GF-D8 (cell line): Measurements from ENCODE around the gene ATP6V0E1.
"Not testable (repeated sequence)": the region's sequence is repeated elsewhere in the genome, so short reads cannot be mapped to it uniquely, and the experiment has no call there.

Experiments
- DNase-seq: peaks from one replicate; lab custom pipeline; 2025; lab: John Stamatoyannopoulos, UW

Gene ATP6V0E1

DNA sequence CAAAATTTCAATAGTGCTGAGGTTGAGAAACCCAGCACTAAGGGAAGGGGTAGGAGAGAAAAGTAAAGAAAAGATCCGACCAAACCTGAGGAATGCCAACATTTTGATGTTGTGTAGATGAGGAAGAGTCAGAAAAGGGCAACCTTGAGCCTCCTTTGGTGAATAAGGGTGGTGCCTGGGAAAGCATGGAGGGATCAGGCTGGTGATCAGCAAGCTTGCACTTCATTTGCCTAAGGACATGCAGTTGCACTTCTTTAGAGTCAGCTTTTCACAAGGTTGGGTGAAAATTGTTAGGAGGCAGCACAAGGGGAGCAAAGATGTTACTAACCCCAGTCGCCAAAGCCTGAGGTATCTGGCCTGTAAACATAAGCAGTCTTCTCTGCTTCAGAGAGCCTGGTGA is 20.4 kb downstream of the ATP6V0E1 start:
- no peak for DNase-seq

DNA sequence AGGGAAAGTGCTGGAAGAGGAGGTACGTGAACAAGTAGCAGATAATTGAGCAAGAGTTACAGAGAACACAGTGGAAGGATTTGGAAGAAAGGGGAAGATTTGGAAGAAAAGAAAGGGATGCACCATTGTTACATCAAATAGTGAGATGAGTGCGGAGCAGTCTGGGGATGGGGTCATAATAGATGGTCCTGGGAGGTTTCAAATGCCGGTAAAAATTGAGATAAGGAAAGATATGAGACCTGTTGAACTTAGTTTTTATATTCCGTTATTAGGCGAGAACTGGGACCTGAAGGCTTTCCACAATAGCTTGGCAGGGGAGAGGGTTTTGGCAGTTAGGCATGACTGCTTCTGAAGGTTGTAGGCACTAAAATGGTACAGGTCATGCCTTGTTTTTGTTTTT is 20.9 kb downstream of the ATP6V0E1 start:
- no peak for DNase-seq

GRCh38 chr5:173010021-173010420 is 26.4 kb downstream of the ATP6V0E1 start:
- no peak for DNase-seq

DNA sequence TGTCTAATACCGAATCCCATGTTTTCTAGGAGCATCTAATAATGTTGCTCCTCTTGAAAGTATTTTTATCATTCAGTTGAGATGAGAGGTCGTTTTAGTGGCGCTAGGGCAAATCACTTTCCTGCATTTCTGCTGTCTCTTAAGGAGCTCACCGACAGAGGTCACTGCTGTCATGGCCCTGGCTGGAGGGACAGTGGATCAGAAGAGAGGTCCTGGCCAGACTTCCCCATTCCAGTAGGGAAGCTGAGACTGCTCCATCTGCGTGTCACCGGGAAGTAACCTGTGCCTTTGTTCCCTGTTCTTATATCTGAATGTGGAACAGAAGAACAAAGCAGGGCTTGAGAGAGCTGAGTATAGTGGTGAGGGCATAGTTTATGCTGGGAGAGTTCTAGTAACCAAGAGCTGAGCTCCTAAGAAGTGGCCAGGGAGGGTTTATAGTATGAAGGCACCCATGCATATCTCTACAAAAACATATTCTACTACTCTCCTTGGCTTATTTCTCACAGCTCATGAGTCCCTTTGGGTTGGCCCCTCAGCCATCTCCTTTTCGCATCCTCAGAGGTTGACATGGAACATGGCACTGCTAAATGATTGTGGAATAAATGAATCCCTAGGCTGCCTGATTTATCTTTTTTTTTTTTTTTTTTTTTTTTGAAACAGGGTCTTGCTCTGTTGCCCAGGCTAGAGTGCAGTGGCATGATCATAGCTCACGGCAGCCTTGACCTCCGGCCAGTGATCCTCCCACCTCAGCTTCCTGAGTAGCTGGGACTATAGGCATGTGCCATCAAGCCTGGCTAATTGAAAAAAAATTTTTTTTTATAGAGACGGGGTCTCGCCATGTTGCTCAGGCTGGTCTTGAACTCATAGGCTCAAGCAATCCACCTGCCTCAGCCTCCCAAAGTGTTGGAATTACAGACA is 27.2 kb downstream of the ATP6V0E1 start:
- DNase-seq, result no peak

- no peak for DNase-seq
These were observed 28.0 kb downstream of the ATP6V0E1 start for GRCh38 chr5:173011566-173011965.

- DNase-seq, result no peak
These were observed 29.3 kb downstream of the ATP6V0E1 start for GRCh38 chr5:173012882-173013281.

DNA sequence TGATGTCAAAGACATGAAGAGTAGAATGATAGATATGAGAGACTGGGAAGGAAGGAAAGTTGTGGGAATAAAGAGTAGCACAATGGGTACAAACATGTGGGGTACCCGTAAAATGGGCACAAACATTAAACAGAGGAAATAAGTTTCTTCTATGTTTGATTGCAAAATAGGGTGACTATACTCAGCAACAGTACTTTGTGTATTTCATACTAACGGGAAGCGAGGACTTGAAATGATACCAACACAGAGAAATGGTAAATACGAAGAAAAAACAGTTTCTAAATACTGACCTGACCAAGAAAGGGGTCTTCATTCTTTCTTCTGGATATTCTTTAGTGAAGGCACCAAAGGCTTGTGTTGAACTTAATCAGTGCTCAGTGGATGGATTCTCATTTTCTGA is 31.1 kb downstream of the ATP6V0E1 start:
- no peak for DNase-seq

GRCh38 chr5:173015192-173015591 is 31.6 kb downstream of the ATP6V0E1 start:
- DNase-seq, result no peak

DNA sequence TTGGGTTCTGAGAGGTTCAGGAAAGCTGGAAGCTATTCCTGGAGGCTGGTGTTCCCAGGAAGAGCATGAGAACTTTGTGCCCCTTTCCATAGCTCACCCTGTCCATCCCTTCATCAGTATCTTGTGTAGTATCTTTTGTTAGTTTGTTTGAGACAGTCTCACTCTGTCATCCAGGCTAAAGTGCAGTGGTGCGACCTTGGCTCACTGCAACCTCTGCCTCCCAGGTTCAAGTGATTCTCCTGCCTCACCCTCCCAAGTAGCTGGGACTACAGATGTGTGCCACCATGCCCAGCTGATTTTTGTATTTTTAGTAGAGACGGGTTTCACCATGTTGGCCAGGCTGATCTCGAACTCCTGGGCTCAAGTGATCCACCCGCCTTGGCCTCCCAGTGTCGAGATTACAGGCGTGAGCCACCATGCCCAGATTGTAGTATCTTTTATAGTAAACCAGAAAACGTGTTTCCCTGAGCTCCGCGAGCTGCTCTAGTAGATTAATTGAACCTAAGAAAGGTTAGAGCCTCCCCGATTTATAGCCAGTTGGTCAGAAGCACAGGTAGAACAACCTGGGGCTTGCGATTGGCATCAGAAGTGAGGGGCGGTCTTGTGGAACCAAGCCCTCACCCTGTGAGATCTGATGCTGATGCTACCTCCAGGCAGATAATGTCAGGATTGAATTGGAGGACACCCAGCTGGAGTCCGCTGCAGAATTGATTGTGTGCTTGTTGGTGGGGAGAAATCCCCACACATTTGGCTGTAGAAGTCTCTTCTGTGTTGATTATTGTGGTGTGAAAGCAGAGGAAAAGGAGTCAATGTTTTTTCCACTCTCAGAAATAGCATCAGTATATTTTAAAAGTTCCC is 32.3 kb downstream of the ATP6V0E1 start:
- DNase-seq, result no peak

DNA sequence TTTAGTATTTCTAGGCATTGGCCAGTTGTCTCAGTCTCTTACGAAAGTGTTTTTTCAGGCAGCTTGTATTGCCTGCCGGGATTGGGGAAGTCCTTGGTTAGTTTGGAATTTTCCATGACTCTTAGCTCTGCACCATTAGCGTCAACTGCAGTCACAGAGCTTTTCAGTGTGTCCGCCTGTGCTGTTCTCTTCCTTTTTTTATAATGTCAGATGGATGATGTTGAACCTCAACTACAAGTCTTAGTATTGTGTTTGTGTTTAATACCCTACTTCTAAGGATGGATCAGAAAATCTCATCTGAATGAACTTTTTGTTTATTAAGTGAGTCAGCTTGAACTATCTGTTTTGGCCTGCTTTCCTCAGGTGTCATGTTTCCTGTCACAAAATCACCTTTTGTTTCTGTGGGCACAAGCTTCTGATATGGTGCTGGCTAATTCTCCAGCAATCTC is 33.1 kb downstream of the ATP6V0E1 start:
- DNase-seq, result no peak

GRCh38 chr5:173017087-173017486 is 33.5 kb downstream of the ATP6V0E1 start:
- DNase-seq, result not testable (repeated sequence)

DNA sequence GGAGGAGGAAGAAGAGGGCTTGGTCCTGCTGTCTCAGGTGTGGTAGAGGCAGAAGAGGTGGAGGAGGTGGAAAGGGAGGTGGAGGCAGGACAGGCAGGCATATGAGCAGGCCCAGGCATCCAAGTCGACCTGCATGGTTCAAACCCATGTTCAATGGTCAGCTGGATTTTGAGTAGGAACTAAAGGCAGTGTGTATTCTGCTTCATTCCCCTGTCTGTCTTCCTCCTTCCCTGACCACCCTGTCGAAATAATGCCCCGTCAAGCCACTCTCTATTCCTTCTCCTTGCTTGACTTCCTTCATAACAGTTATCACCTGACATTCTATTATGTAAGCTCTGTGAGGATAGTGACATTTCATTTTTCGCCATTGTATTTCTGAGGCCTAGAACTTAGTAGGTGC is 34.8 kb downstream of the ATP6V0E1 start:
- no peak for DNase-seq

DNA sequence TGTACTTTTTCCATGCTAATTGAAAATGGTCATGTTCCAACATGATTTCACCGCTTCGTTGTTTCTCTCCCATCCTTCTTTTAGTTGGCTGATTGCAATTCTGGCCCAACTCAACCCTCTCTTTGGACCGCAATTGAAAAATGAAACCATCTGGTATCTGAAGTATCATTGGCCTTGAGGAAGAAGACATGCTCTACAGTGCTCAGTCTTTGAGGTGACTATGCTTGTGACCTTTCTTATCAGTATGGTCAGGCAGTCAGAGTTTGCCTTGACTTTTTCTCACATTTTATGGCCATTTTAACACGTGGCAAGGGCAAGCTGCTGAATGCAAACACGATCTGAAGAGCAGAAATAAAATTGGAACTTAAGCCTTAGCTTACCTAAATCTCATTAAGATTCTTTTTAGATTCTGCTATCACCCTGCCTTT is 36.6 kb downstream of the ATP6V0E1 start:
- no peak for DNase-seq

- DNase-seq, result no peak
These were observed 37.1 kb downstream of the ATP6V0E1 start for GRCh38 chr5:173020643-173021042.

DNA sequence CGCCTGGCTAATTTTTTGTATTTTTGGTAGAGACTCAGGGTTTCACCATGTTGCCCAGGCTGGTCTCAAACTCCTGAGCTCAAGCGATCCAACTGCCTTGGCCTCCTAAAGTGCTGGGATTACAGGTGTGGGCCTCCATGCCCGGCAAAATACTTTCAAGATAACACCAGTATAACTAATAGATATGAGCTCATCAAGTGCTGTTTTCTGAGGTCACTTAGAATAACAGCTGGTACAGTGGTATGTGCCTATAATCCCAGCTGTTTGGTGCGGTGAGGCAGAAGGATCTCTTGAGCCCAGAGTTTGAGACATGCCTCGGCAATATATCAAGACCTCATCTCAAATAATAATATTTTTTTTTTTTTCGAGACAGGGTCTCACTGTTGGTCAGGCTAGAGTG is 42.1 kb downstream of the ATP6V0E1 start:
- DNase-seq, result no peak

DNA sequence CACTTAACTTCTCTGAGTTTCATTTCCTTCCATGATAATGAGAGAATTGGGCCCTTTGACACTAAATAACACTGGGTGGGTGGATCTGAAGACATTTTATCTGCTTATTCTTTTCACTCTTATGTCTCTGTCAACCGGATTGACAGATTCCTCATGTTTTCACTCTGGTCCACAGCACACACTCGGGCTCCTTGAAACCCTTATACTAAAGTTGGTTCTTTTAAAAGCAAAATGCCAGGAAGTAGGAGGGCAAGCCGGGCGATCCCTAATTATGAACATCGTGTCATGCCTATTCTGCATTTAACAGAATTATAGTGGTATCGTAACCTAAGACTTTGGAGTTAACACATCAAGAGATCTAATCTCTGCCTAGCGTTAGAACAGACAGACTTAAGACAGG is 44.3 kb downstream of the ATP6V0E1 start:
- DNase-seq, result no peak

DNA sequence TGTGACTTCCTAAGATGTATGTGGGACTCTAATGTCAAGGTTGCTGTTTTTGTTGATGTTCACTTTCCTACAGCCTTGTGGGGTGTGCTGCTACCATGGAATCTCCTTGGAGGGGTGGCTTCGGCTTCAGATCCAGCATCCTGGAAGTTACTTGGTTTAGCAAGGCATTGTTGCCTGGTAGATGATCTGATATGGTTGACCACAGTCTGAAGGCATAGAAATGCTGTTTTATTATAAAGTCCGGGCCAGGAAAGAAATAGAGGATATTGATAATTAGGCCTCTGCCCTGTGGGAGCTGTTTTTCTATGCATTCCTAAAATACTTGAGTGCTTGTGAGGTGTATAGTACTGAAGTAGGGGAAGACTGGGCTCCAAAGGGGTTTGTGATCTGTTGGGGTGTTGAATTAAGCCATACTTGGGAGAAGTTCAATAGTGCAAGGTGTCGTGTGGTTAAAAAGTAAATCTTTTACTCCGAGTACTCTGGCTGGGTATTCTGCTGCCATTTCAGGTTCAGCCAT is 45.3 kb downstream of the ATP6V0E1 start:
- DNase-seq, result no peak

GRCh38 chr5:173029499-173029921 is 45.9 kb downstream of the ATP6V0E1 start:
- DNase-seq, result no peak

GRCh38 chr5:173032096-173032495 is 48.5 kb downstream of the ATP6V0E1 start:
- not testable (repeated sequence) for DNase-seq

DNA sequence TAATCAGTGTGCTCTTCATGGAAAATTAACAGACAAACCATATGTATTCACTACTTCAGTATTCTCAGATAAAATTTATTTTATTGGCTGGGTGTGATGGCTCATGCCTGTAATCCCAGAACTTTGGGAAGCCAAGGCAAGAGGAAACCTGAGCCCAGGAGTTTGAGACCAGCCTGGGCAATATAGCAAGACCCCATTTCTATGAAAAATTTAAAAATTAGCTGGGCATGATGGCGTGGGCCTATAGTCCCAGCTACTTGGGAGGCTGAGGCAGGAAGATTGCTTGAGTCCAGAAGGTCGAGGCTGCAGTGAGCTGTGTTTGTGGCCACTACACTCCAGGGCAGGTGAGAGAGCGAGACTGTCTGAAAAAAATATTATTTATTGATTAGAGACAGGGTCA is 49.2 kb downstream of the ATP6V0E1 start:
- DNase-seq, result no peak

DNA sequence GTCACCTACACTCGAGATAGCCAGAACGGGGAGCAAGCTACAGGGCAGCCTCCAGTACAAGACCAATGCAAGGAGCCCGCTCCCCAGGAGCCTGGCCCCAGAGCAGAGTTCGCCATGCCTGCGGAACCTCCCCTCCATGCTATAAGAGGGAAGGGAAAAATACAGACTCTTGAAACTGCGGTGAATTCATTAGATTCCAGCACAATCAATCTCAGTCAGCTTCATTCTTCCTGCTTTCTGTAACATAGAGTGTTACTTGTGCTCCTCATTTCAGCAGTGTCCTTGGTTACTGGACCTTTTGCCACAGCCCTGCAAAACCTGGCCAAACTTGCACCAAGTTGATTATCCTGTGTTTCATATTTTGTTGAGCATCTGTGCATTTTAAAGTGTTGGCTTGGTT is 50.4 kb downstream of the ATP6V0E1 start:
- no peak for DNase-seq

- DNase-seq, result no peak
These were observed 52.5 kb downstream of the ATP6V0E1 start for GRCh38 chr5:173035904-173036707.
